ENCODE data around the gene ZG16B. TPM values are rescaled to one million over a fixed set of nuclear protein-coding genes. Genes with fewer than 3 reads are reported as not detected.

The ZG16B gene
- total and polyA plus RNA-seq, 7 donors: 0.62 TPM; not detected in 6

GRCh38 chr16:2825049-2825742 is 4.9 kb upstream of the ZG16B start:
- no peak for TF ChIP-seq CTCF (IDR thresholded peaks at IDR 0.05)
- Histone ChIP-seq H3K9me3 (no peaks in the 10 kb centered on the region), H3K4me3 (no peak overlapping the region), H3K27me3 (ENCODE audit: insufficient read depth in 3 of 3, low read length in 2 of 3) (peaks cover 0 to 11% (median 5%) of the 10 kb centered on the region in 3 donors), H3K36me3 (ENCODE audit: insufficient read depth in 1 of 2, low read depth in 1 of 2) (no peaks in the 10 kb centered on the region), H3K27ac (no peak overlapping the region), H3K4me1 (no peaks in the 10 kb centered on the region)
- ATAC-seq (no peak), DNase-seq (peak in 1 of 2 donors; percentile 46)
- WGBS, 3 donors: 76 to 79% (median 78%) methylated on average over 26 of the region's 26 CpGs
- intact Hi-C loops (cut with DNase I): no loop called here

- 53 to 65% (median 63%) methylated on average over 11 of the region's 11 CpGs for WGBS, 3 donors
- DNase-seq (peak in 1 of 2 donors; percentile 30), ATAC-seq (no peak)
- H3K27ac ChIP-seq: no peak overlapping the region
- TF ChIP-seq CTCF (IDR thresholded peaks at IDR 0.05): no peak
- H3K27me3 ChIP-seq (ENCODE audit: insufficient read depth in 3 of 3, low read length in 2 of 3): peaks cover 0 to 17% (median 3%) of the 10 kb centered on the region in 3 donors
- intact Hi-C loops (cut with DNase I): no loop called here
- no peak overlapping the region for H3K4me3 ChIP-seq
- no peaks in the 10 kb centered on the region for H3K9me3 ChIP-seq
- no peaks in the 10 kb centered on the region for H3K4me1 ChIP-seq
- H3K36me3 ChIP-seq (ENCODE audit: insufficient read depth in 1 of 2, low read depth in 1 of 2): no peaks in the 10 kb centered on the region
Observed at GRCh38 chr16:2825906-2826305, 4.2 kb upstream of the ZG16B start.

GRCh38 chr16:2826591-2827373 is 3.3 kb upstream of the ZG16B start:
- Histone ChIP-seq H3K4me1 (no peaks in the 10 kb centered on the region), H3K27ac (no peak overlapping the region), H3K4me3 (no peak overlapping the region), H3K36me3 (ENCODE audit: insufficient read depth in 1 of 2, low read depth in 1 of 2) (no peaks in the 10 kb centered on the region), H3K27me3 (ENCODE audit: insufficient read depth in 3 of 3, low read length in 2 of 3) (peaks cover 0 to 22% (median 3%) of the 10 kb centered on the region in 3 donors), H3K9me3 (no peaks in the 10 kb centered on the region)
- WGBS, 3 donors: 59 to 65% (median 63%) methylated on average over 18 to 19 of the region's 19 CpGs
- intact Hi-C loops (cut with DNase I): no loop called here
- no peak for TF ChIP-seq CTCF (IDR thresholded peaks at IDR 0.05)
- ATAC-seq (no peak), DNase-seq (peak in 1 of 2 donors; percentile 21)

- Histone ChIP-seq H3K4me1 (no peaks in the 10 kb centered on the region), H3K9me3 (no peaks in the 10 kb centered on the region), H3K36me3 (ENCODE audit: insufficient read depth in 1 of 2, low read depth in 1 of 2) (no peaks in the 10 kb centered on the region), H3K4me3 (no peak overlapping the region), H3K27me3 (ENCODE audit: insufficient read depth in 3 of 3, low read length in 2 of 3) (peaks cover 0 to 24% (median 3%) of the 10 kb centered on the region in 3 donors), H3K27ac (no peak overlapping the region)
- WGBS, 3 donors: 61 to 70% (median 63%) methylated on average over 14 to 15 of the region's 15 CpGs
- no peak for ATAC-seq
- intact Hi-C loops (cut with DNase I): no loop called here
- no peak for TF ChIP-seq CTCF (IDR thresholded peaks at IDR 0.05)
- DNase-seq: peak in 1 of 2 donors; percentile 14
Observed at GRCh38 chr16:2827374-2827791, 2.7 kb upstream of the ZG16B start.
